Measurements from ENCODE around the gene ADAM19.

ADAM19 gene

DNA sequence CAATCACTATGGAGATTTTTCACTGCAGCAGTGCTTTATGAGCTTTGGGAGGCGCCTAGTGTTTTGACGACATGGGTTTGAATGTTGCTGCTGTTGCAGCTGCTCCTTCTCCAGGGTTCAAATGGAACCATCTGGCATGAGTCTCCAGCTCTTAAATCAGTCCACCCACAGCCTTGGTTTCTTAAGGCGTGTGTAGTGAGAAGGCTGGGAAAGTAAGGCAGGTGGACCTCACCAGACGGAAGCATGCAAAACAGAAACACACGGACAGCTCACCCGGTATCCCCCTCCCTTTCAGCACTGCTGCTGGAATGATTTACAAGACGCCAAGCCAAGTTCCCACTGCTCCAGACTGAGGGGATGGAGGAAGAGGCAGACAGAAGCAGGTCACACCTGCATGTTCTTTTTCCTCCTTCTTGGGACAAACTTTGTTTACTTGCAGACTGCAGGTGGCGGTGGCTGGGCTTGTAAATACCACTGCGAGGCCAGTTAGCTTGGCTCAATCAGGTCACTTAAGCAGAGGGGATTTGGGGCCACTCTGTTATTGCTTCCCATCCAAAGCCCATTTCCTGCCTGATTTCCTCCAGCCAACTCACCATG is 47.4 kb downstream of the ADAM19 start:
- Mint-ChIP-seq H3K4me3 (no peak overlapping the region), H3K27ac (no peak overlapping the region), H3K4me1 (ENCODE audit: low read depth) (no peaks in the 10 kb centered on the region), H3K9me3 (ENCODE audit: low read depth) (no peaks in the 10 kb centered on the region), H3K36me3 (no peaks in the 10 kb centered on the region), H3K27me3 (no peaks in the 10 kb centered on the region)

DNA sequence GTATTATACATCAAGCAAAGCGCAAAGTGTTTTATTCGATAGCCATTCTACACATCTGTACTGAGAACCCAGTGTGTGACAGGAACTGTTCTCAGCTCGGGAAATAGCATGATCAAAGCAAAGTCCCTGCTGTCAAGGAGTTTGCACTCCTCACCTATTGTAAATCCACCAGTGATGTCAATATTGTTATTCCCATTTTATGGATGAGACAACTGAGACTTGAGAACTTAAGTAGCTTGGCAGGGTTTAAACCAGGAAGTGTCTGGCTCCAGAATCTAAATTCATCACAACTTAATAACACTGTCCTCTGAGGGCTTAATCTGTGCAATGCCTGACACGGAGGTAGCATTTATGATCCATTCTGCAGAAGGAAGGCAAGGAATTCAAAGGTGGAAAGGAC is 50.7 kb downstream of the ADAM19 start:
- H3K27ac Mint-ChIP-seq = no peak overlapping the region
- no peaks in the 10 kb centered on the region for H3K36me3 Mint-ChIP-seq
- no peaks in the 10 kb centered on the region for H3K9me3 Mint-ChIP-seq (ENCODE audit: low read depth)
- H3K27me3 Mint-ChIP-seq = no peaks in the 10 kb centered on the region
- no peak overlapping the region for H3K4me3 Mint-ChIP-seq
- H3K4me1 Mint-ChIP-seq (ENCODE audit: low read depth) = no peaks in the 10 kb centered on the region

DNA sequence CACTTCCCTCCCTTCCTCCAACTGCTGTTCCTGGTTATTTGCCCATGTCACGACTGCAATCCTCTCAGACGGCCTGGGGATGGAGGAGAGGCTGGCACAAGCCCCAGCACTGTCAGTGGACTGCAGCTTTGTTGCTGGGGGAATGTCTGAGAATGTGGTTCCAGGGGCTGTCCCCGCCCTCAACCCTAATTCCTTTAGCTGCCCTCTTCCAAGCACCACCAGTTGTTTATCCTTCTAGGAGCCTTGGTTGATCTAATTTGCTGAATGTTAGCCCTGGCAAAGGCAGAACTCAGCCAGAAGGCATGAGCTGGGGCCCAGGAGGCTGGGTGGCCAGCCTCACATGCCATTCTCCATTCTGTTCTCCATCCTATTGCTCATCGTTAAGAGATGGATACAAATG is 51.6 kb downstream of the ADAM19 start:
- Mint-ChIP-seq H3K36me3 (no peaks in the 10 kb centered on the region), H3K4me3 (no peak overlapping the region), H3K9me3 (ENCODE audit: low read depth) (no peaks in the 10 kb centered on the region), H3K27me3 (no peaks in the 10 kb centered on the region), H3K4me1 (ENCODE audit: low read depth) (no peaks in the 10 kb centered on the region), H3K27ac (no peak overlapping the region)

GRCh38 chr5:157521704-157522029 is 53.9 kb downstream of the ADAM19 start:
- H3K36me3 Mint-ChIP-seq = no peaks in the 10 kb centered on the region
- no peaks in the 10 kb centered on the region for H3K9me3 Mint-ChIP-seq (ENCODE audit: low read depth)
- no peak overlapping the region for H3K27ac Mint-ChIP-seq
- H3K4me1 Mint-ChIP-seq (ENCODE audit: low read depth) = no peaks in the 10 kb centered on the region
- no peak overlapping the region for H3K4me3 Mint-ChIP-seq
- H3K27me3 Mint-ChIP-seq = no peaks in the 10 kb centered on the region

DNA sequence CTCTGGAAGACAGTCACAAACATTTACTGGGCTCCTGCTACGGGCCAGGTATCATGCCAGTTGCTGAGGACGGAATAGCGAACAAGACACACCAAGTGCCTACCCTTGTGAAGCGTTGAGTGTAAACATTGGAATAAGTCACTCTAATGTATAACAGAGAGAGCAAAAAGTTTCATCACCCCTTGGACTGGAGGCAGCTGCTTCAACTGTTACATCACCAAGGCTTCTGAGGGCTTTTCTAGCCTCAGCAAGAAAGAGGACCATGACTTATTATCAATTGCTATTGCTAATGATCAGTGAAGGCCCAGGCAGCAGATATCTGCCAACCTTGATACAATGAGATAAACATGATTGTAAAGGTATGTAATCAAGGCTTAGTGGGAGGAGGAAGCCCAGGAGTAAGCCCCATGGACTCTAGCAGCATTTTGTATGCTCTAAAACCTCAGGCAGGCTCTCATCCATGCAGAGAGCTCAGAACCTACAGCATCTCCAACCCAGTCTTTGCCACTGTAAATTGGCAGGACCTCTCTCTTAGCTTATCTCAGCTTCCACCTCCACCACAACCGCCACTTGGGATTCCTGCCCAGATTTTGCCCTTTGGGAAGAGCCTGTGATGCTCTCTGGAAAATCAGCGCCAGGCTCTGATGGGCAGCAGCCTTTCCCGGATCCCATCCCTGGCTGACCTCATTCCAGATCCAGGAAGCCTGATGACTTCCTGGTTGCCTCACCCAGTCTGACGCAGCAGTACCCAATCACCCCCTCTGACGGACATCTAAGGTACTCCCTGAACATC is 54.5 kb downstream of the ADAM19 start:
- Mint-ChIP-seq H3K27ac (no peak overlapping the region), H3K36me3 (no peaks in the 10 kb centered on the region), H3K4me3 (no peak overlapping the region), H3K27me3 (no peaks in the 10 kb centered on the region), H3K9me3 (ENCODE audit: low read depth) (no peaks in the 10 kb centered on the region), H3K4me1 (ENCODE audit: low read depth) (no peaks in the 10 kb centered on the region)

DNA sequence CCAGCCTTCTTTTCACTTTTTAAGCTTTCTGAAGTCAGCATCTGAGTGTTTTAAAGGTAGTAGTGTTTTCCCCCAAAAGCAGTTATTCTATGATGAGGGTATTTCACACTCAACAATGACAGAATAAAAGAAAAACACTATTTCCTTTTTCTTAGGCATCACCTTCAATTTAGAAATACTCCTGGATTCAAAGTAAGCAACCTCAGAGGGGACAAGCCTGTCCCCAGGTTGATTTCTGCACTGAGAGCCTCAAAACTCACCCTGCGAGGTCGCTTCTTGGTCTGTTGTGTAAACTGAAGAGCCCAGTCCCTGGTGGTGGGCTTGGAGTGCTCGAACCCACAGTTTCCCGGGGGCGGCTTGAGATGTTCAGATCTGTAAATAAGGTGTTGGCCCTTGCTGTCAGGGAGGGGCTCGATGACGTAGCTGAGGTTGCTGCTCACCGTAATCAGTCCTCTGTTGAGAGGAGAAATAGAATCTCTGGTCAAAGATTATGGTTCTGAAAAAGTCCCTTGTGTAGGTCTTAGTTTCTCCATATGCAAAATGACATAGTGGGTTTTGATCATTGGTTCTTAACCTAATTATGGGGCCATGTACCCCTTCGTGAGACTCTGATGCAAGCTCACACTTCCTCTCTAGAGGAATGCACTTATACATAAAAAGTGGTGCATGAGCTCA is 55.9 kb downstream of the ADAM19 start:
- Mint-ChIP-seq H3K27me3 (no peaks in the 10 kb centered on the region), H3K9me3 (ENCODE audit: low read depth) (no peaks in the 10 kb centered on the region), H3K36me3 (no peaks in the 10 kb centered on the region), H3K4me1 (ENCODE audit: low read depth) (no peaks in the 10 kb centered on the region), H3K27ac (no peak overlapping the region), H3K4me3 (no peak overlapping the region)

DNA sequence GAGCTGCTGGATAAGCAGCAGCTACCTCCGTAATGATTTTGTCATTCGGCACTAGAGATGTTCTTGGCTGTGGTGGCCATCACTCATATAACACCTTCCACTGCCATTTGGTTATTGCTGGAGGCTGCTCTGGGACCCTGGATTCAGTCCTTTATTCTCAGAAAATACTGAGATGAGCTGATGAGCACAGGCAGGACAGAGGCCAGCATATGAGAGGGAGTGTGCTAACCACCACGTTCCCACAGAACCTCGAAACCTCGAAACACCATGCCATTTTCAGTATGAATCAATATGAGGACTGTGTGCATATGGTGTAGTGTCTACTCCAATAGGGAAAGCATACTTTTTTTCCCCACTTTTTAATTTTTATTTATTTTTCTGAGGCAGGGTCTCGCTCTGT is 56.6 kb downstream of the ADAM19 start:
- no peak overlapping the region for H3K27ac Mint-ChIP-seq
- H3K27me3 Mint-ChIP-seq = no peaks in the 10 kb centered on the region
- no peaks in the 10 kb centered on the region for H3K4me1 Mint-ChIP-seq (ENCODE audit: low read depth)
- H3K4me3 Mint-ChIP-seq = no peak overlapping the region
- no peaks in the 10 kb centered on the region for H3K36me3 Mint-ChIP-seq
- H3K9me3 Mint-ChIP-seq (ENCODE audit: low read depth) = no peaks in the 10 kb centered on the region

GRCh38 chr5:157516626-157517325 is 58.8 kb downstream of the ADAM19 start:
- Mint-ChIP-seq H3K9me3 (ENCODE audit: low read depth) (no peaks in the 10 kb centered on the region), H3K4me3 (no peak overlapping the region), H3K4me1 (ENCODE audit: low read depth) (no peaks in the 10 kb centered on the region), H3K36me3 (no peaks in the 10 kb centered on the region), H3K27ac (peak overlapping the region; percentile 36), H3K27me3 (no peaks in the 10 kb centered on the region)

DNA sequence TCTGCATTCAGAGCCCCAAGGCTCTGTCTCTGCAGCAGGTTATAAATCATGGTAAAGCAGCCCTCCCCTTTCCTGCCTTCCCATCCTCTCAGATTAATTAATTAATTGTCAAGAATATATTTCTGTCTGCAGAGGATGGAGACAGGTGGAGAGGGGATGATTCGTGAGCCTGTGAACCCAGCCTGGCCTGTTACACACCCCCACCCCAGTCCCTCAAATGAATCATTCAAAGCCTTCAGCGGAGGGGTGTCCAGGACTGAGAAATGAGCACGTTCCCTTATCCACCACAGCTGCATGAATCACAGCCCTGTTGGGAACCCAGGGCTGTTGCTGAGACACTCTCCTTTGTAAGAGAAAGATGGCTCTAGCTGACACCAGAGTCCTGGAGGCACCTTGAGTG is 59.6 kb downstream of the ADAM19 start:
- H3K36me3 Mint-ChIP-seq = no peaks in the 10 kb centered on the region
- no peak overlapping the region for H3K4me3 Mint-ChIP-seq
- H3K27ac Mint-ChIP-seq = no peak overlapping the region
- H3K27me3 Mint-ChIP-seq = no peaks in the 10 kb centered on the region
- H3K4me1 Mint-ChIP-seq (ENCODE audit: low read depth) = no peaks in the 10 kb centered on the region
- no peaks in the 10 kb centered on the region for H3K9me3 Mint-ChIP-seq (ENCODE audit: low read depth)

DNA sequence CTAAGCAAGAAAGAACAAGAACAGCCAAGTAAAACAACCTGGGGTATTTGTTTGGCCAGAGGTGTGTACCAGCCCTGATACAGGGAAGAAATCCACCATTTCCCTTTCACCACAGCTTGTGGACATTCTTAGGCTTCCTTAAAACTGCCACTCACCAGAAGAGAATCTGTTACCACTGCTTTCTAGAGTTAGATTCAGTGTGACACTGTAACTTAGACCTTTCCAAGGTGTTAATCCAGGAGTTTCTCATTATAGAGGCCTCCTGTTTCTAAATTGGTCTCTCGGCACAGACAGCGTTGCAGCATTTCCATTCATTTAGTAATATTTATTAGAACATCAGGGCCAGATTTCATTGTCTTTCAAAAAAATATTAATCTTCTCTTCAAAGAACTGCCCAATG is 60.6 kb downstream of the ADAM19 start:
- no peaks in the 10 kb centered on the region for H3K4me1 Mint-ChIP-seq (ENCODE audit: low read depth)
- H3K36me3 Mint-ChIP-seq = no peaks in the 10 kb centered on the region
- no peaks in the 10 kb centered on the region for H3K27me3 Mint-ChIP-seq

GRCh38 chr5:157513182-157513581 is 62.4 kb downstream of the ADAM19 start:
- Mint-ChIP-seq H3K4me1 (ENCODE audit: low read depth) (no peaks in the 10 kb centered on the region), H3K27ac (no peak overlapping the region), H3K9me3 (ENCODE audit: low read depth) (no peaks in the 10 kb centered on the region), H3K27me3 (no peaks in the 10 kb centered on the region), H3K36me3 (no peaks in the 10 kb centered on the region), H3K4me3 (no peak overlapping the region)

More for the DNA sequence above, 60.6 kb downstream of the ADAM19 start:
- H3K9me3 Mint-ChIP-seq (ENCODE audit: low read depth) = no peaks in the 10 kb centered on the region
- no peak overlapping the region for H3K4me3 Mint-ChIP-seq
- no peak overlapping the region for H3K27ac Mint-ChIP-seq

DNA sequence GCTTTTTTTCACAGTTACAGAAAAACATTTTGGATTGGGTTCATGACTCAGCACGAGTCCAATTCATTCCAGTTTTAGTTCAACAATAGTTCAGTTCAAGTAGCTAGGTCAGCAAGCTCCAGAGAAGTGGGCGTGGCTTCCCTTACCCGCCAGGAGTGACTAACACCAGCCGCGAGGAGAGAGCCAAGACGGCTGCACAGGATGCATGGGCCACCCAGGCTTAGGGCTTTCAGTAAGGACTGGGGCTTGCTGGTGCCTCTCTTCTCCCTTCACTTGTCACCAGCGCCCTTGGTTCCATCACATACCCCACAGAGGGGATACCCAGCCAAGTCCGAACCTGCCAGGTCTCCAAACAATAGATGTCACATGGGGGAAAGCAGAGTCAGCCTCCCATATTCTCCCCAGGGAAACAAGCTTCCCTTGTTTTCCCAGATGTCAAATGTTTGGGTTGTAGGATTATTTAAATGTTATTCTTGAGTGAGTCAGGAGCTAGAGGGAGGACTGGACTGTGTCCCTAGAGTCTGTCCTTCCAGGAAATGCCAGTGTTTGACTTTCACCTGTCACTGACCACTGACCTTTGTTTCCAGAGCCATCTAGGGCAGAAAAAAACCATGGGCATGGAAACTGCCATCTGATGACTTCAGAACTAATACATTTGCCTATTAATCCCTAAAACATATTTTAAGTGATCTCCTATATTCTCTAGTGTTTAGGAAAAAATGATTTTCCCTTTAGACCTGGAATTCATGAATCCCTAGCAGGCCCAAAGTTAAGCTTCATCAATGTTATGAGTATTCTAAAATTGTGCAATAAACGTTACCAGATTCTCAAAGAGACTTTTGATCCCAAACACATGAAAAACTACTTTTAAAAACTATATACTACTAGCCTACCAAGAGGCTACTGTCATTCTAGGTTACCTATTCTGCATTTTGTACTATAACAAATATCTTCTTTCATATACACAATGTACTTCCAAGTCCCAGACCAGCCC is 63.6 kb downstream of the ADAM19 start:
- Mint-ChIP-seq H3K27ac (no peak overlapping the region), H3K4me1 (ENCODE audit: low read depth) (no peaks in the 10 kb centered on the region), H3K36me3 (no peaks in the 10 kb centered on the region), H3K9me3 (ENCODE audit: low read depth) (no peaks in the 10 kb centered on the region), H3K4me3 (no peak overlapping the region), H3K27me3 (no peaks in the 10 kb centered on the region)

DNA sequence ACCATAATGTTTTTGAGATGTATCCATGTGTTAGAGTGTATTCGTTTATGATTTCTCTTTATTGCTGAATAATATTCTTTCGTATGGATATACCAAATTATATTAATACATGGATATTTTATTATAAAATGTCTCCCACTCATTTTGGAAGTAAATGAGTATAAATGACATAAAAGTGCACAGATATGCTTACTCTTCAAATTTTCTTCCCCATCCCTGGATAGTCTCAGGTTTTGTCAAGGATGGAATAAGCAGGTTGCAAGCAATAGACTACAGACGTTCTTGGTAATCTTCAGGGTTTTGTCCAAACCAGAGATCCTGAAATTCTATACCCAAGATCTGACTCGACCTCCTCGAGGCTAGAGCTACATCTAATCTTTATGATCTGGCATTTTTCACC is 64.9 kb downstream of the ADAM19 start:
- H3K4me1 Mint-ChIP-seq (ENCODE audit: low read depth) = peaks cover 2% of the 10 kb centered on the region
- no peak overlapping the region for H3K4me3 Mint-ChIP-seq
- H3K27me3 Mint-ChIP-seq = no peaks in the 10 kb centered on the region
- no peaks in the 10 kb centered on the region for H3K9me3 Mint-ChIP-seq (ENCODE audit: low read depth)
- H3K36me3 Mint-ChIP-seq = no peaks in the 10 kb centered on the region
- H3K27ac Mint-ChIP-seq = no peak overlapping the region

GRCh38 chr5:157509587-157509986 is 66.0 kb downstream of the ADAM19 start:
- no peaks in the 10 kb centered on the region for H3K27me3 Mint-ChIP-seq
- H3K9me3 Mint-ChIP-seq (ENCODE audit: low read depth) = no peaks in the 10 kb centered on the region
- peaks cover 2% of the 10 kb centered on the region for H3K4me1 Mint-ChIP-seq (ENCODE audit: low read depth)
- no peak overlapping the region for H3K27ac Mint-ChIP-seq
- H3K36me3 Mint-ChIP-seq = no peaks in the 10 kb centered on the region
- no peak overlapping the region for H3K4me3 Mint-ChIP-seq
